ENCODE results near the gene SYCE1L. TPM values are rescaled to one million over a fixed set of nuclear protein-coding genes. Genes with fewer than 3 reads are reported as not detected.

SYCE1L gene
- total RNA-seq, 1 donor from 2014 or later, result not detected

GRCh38 chr16:77168901-77169300 is 30.3 kb upstream of the SYCE1L start:
- intact Hi-C loops (cut with DNase I), result no loop called here
- no peak for DNase-seq (ENCODE audit: low spot score in 2 of 2)
- Histone ChIP-seq H3K4me3 (no peak overlapping the region), H3K27me3 (no peaks in the 10 kb centered on the region), H3K4me1 (no peaks in the 10 kb centered on the region), H3K27ac (no peak overlapping the region), H3K36me3 (no peaks in the 10 kb centered on the region), H3K9me3 (no peaks in the 10 kb centered on the region)
- TF ChIP-seq CTCF (IDR thresholded peaks at IDR 0.05), result no peak

GRCh38 chr16:77169650-77170236 is 29.5 kb upstream of the SYCE1L start:
- no peak for DNase-seq (ENCODE audit: low spot score in 2 of 2)
- no peaks in the 10 kb centered on the region for H3K36me3 ChIP-seq
- no peaks in the 10 kb centered on the region for H3K4me1 ChIP-seq
- intact Hi-C loops (cut with DNase I), result loop anchor here (2.0 kb wide), 1 partner anchor 1381 kb away; no protein-coding TSS in a partner anchor
- no peaks in the 10 kb centered on the region for H3K9me3 ChIP-seq
- H3K27me3 ChIP-seq, result no peaks in the 10 kb centered on the region
- TF ChIP-seq CTCF (IDR thresholded peaks at IDR 0.05), result peak in 1 of 3 experiments; percentile 29
- H3K4me3 ChIP-seq, result no peak overlapping the region
- no peak overlapping the region for H3K27ac ChIP-seq

GRCh38 chr16:77170805-77171204 is 28.4 kb upstream of the SYCE1L start:
- intact Hi-C loops (cut with DNase I), result loop anchor here (2.0 kb wide), 1 partner anchor 1382 kb away; no protein-coding TSS in a partner anchor
- no peak for DNase-seq (ENCODE audit: low spot score in 2 of 2)
- Histone ChIP-seq H3K4me1 (no peaks in the 10 kb centered on the region), H3K9me3 (no peaks in the 10 kb centered on the region), H3K27ac (no peak overlapping the region), H3K4me3 (no peak overlapping the region), H3K27me3 (no peaks in the 10 kb centered on the region), H3K36me3 (no peaks in the 10 kb centered on the region)
- no peak for TF ChIP-seq CTCF (IDR thresholded peaks at IDR 0.05)

- no peak overlapping the region for H3K27ac ChIP-seq
- no peaks in the 10 kb centered on the region for H3K4me1 ChIP-seq
- no peak for DNase-seq (ENCODE audit: low spot score in 2 of 2)
- no peak overlapping the region for H3K4me3 ChIP-seq
- no peaks in the 10 kb centered on the region for H3K9me3 ChIP-seq
- intact Hi-C loops (cut with DNase I), result loop anchor here (2.0 kb wide), 1 partner anchor 1383 kb away; no protein-coding TSS in a partner anchor
- H3K36me3 ChIP-seq, result no peaks in the 10 kb centered on the region
- peak; percentile 52 to 63 (median 63) for TF ChIP-seq CTCF (IDR thresholded peaks at IDR 0.05)
- H3K27me3 ChIP-seq, result no peaks in the 10 kb centered on the region
Measured at GRCh38 chr16:77171745-77172635, 27.2 kb upstream of the SYCE1L start.

- no peaks in the 10 kb centered on the region for H3K36me3 ChIP-seq
- H3K27ac ChIP-seq, result no peak overlapping the region
- H3K27me3 ChIP-seq, result no peaks in the 10 kb centered on the region
- no peak for TF ChIP-seq CTCF (IDR thresholded peaks at IDR 0.05)
- H3K4me3 ChIP-seq, result no peak overlapping the region
- no peaks in the 10 kb centered on the region for H3K9me3 ChIP-seq
- no peak for DNase-seq (ENCODE audit: low spot score in 2 of 2)
- H3K4me1 ChIP-seq, result no peaks in the 10 kb centered on the region
- intact Hi-C loops (cut with DNase I), result no loop called here
Measured at GRCh38 chr16:77172951-77173350, 26.3 kb upstream of the SYCE1L start.

All from ascending aorta (tissue), 2 donors.